ENCODE measurements around the gene TDRKH.
A peak's percentile ranks its signal among the peaks of the same experiment; 100 is the strongest.

TDRKH gene

DNA sequence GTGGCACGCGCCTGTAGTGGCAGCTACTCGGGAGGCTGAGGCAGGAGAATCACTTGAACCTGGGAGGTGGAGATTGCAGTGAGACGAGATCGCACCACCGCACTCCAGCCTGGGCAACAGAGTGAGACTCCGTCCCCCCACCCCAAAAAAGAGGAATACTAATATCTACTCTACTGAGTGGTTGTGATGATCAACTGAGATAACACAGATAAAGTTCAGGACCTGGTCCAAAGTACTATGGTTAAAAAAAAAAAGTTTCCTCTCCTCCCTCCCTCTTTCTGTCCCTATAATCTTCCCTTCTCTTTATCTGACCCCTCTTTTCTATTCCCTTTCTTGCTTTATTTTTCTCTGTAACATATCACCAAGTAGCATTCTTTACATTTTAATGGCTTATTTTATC lies 45.3 kb upstream of the TDRKH start:
- Histone ChIP-seq H3K4me2 (ENCODE audit: insufficient read depth, low read length) (no peak overlapping the region), H3K9ac (ENCODE audit: low read depth, low read length) (no peak overlapping the region), H3K27ac (ENCODE audit: low read length) (no peak overlapping the region; the same call in 1 of the 2 replicates), H3K4me1 (ENCODE audit: insufficient read depth, low read length) (peaks cover 43% of the 10 kb centered on the region), H3K9me3 (ENCODE audit: insufficient read depth, low read length, severe bottlenecking) (no peaks in the 10 kb centered on the region), H3K79me2 (ENCODE audit: insufficient read depth, low read length) (no peaks in the 10 kb centered on the region), H3K36me3 (ENCODE audit: insufficient read depth, low read length) (no peaks in the 10 kb centered on the region), H3K27me3 (ENCODE audit: insufficient read depth, low read length, poor library complexity) (no peaks in the 10 kb centered on the region), H4K20me1 (ENCODE audit: insufficient read depth, low read length) (no peaks in the 10 kb centered on the region), H3K4me3 (ENCODE audit: low read depth in 1 of 2, low read length in 2 of 2) (no peak overlapping the region), H2AFZ (ENCODE audit: low read depth, low read length) (no peak overlapping the region)
- no peak for TF ChIP-seq EZH2 (IDR thresholded peaks at IDR 0.05; ENCODE audit: borderline replicate concordance, low read depth, low read length, severe bottlenecking)
- no peak for TF ChIP-seq CTCF (IDR thresholded peaks at IDR 0.05; ENCODE audit: borderline replicate concordance, extremely low read depth, low read length, poor library complexity, severe bottlenecking)
- no peak for DNase-seq
- no peak for ATAC-seq (ENCODE audit: insufficient read depth, low read depth)

DNA sequence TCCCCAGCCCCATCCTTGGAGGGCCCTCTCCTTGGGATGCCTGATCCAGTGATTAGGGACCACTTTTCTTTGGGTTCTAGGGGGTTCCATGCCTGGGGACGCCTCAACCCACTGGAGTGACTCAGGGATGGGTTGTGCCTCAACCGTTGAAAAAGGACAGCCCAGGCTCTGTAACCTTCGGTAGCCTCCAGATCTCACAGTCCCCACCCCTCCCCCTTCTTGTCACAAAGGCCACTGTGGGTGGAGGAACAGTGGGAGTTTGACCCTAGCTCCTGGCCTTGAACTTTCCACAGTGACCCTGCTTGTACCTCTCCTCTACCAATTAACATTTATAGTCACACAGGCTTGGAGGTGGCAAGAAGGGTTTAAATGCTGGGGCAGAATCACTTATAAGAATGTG lies 43.9 kb upstream of the TDRKH start:
- Histone ChIP-seq H3K4me3 (ENCODE audit: low read depth in 1 of 2, low read length in 2 of 2) (no peak overlapping the region), H3K4me2 (ENCODE audit: insufficient read depth, low read length) (no peak overlapping the region), H4K20me1 (ENCODE audit: insufficient read depth, low read length) (no peaks in the 10 kb centered on the region), H3K27ac (ENCODE audit: low read length) (peak overlapping the region; percentile 41; the same call in 1 of the 2 replicates), H3K79me2 (ENCODE audit: insufficient read depth, low read length) (no peaks in the 10 kb centered on the region), H3K9ac (ENCODE audit: low read depth, low read length) (no peak overlapping the region), H3K9me3 (ENCODE audit: insufficient read depth, low read length, severe bottlenecking) (no peaks in the 10 kb centered on the region), H3K27me3 (ENCODE audit: insufficient read depth, low read length, poor library complexity) (no peaks in the 10 kb centered on the region), H2AFZ (ENCODE audit: low read depth, low read length) (no peak overlapping the region), H3K36me3 (ENCODE audit: insufficient read depth, low read length) (no peaks in the 10 kb centered on the region), H3K4me1 (ENCODE audit: insufficient read depth, low read length) (peaks cover 56% of the 10 kb centered on the region)
- ATAC-seq (ENCODE audit: insufficient read depth, low read depth), result no peak
- DNase-seq, result no peak
- TF ChIP-seq EZH2 (IDR thresholded peaks at IDR 0.05; ENCODE audit: borderline replicate concordance, low read depth, low read length, severe bottlenecking) (no peak), CTCF (IDR thresholded peaks at IDR 0.05; ENCODE audit: borderline replicate concordance, extremely low read depth, low read length, poor library complexity, severe bottlenecking) (no peak)

- no peak for ATAC-seq (ENCODE audit: insufficient read depth, low read depth)
These were observed 43.0 kb upstream of the TDRKH start for GRCh38 chr1:151833172-151833900.

More at GRCh38 chr1:151833172-151833900, 43.0 kb upstream of the TDRKH start:
- Histone ChIP-seq H3K27me3 (ENCODE audit: insufficient read depth, low read length, poor library complexity) (no peaks in the 10 kb centered on the region), H3K27ac (ENCODE audit: low read length) (peak overlapping the region; percentile 26; the same call in 1 of the 2 replicates), H3K4me1 (ENCODE audit: insufficient read depth, low read length) (peaks cover 65% of the 10 kb centered on the region), H3K4me3 (ENCODE audit: low read depth in 1 of 2, low read length in 2 of 2) (no peak overlapping the region), H3K36me3 (ENCODE audit: insufficient read depth, low read length) (no peaks in the 10 kb centered on the region), H3K4me2 (ENCODE audit: insufficient read depth, low read length) (no peak overlapping the region), H2AFZ (ENCODE audit: low read depth, low read length) (no peak overlapping the region), H3K9me3 (ENCODE audit: insufficient read depth, low read length, severe bottlenecking) (no peaks in the 10 kb centered on the region), H4K20me1 (ENCODE audit: insufficient read depth, low read length) (no peaks in the 10 kb centered on the region), H3K9ac (ENCODE audit: low read depth, low read length) (no peak overlapping the region), H3K79me2 (ENCODE audit: insufficient read depth, low read length) (no peaks in the 10 kb centered on the region)
- DNase-seq, result no peak
- TF ChIP-seq CTCF (IDR thresholded peaks at IDR 0.05; ENCODE audit: borderline replicate concordance, extremely low read depth, low read length, poor library complexity, severe bottlenecking), result no peak
- TF ChIP-seq EZH2 (IDR thresholded peaks at IDR 0.05; ENCODE audit: borderline replicate concordance, low read depth, low read length, severe bottlenecking), result no peak

Data from DND-41 (cell line).